Hematopoietic multipotent progenitor cell treated with erythropoietin and hydrocortisone succinate and interleukin-3 and kit ligand, for 17 days (in vitro differentiated cells): ENCODE data around the gene PRKAG2.
"Not testable (repeated sequence)": the region's sequence is repeated elsewhere in the genome, so short reads cannot be mapped to it uniquely, and the experiment has no call there.

Experiments
- DNase-seq: peaks from one replicate; pipeline ENCODE4 v3.0.0-alpha.2; 2015; ENCODE audit warnings: low spot score

PRKAG2 gene

DNA sequence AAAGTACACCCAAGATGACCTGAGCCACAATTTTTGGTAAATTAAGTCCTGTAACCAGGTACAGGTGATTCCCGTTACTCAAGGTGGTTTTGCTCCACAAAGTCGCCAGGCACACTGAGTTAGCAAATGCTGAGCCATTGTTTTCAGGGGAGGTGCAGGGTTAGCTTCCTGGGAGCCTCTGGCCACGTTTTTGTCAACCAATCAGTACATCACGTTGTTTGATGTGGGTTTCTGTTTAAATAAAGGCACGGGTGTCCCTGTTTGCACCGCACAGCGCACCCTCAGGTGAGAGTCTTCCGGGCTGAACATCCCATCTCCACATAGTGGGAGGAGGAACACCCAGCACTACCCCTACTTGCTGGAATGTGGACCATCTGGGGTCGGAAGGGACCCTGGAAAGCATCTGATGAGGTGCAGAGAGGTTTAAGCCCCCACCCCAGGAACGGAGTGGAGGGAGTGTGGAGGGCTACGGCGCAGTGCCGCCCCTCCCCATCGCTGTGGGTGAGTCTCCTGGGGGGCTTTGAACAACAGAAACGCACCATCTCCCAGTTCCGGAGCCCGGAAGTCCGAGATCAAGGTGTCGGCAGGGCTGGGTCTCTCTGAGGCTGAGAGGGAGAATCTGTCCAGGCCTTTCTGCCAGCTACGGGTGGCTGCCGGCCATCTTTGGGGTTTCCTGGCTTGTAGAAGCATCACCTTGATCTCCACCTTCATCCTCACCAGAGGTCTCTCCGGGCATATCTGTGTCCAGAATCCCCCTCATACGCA lies 42.5 kb downstream of the PRKAG2 start:
- no peak for DNase-seq

DNA sequence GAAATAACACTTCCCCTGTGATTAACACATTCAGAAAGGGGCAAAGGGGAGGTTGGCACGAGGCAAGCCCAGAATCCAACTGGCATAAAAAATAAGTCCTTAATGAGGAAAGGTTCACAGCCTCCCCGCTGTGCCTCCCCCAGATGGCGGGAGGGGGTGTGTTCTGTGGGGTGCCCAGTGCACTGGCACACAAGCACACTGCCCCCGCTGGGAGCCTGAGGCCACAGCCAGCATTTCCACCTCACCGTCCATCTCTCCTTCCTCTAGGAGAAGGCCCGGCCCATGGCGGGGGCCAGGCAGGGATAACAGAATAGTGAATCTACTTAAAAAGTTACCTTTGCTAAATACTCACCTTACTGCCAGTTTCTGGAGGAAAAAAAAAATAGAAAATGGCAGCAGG lies 43.2 kb downstream of the PRKAG2 start:
- DNase-seq, result no peak

DNA sequence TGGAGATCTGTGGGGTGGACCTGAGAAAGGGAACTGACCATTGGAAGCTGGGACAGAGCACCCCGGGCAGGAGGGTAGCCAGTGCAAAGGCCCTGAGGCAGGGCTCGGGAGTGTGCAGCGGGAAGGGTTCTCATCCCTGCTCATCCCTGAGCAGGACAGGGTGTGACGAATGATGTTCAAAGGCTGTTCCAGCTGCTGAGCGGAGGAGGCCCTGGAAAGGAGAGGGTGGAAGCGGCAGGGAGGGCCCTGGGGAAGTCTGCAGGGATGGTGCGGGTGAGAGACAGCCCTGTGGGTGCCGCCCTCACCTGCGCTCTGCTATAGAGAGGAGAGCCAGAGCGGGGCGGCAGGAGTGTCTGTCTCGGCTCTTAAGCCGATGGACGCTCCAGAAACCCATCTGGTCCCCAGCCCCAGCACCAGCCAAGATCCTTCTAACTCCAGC lies 43.7 kb downstream of the PRKAG2 start:
- no peak for DNase-seq

DNA sequence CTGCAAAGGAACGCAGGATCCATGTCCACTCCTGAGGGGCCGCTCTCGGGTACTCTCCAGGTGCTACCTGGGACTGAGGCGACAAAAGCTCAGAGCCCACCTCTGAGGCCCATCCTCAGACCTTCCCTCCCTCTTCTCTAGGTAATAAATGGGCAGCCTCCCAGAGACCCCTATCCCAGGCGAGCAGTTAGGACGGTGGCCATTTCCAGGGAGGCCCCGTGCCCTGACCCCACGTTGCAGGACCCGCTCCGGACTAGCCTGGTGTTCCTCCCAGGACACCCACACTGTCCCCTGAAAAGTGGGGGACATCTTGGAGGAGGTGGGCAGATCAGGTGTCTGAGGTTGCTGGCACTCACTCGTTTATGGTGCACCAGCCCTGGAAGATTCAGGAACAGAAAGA lies 44.3 kb downstream of the PRKAG2 start:
- no peak for DNase-seq

DNA sequence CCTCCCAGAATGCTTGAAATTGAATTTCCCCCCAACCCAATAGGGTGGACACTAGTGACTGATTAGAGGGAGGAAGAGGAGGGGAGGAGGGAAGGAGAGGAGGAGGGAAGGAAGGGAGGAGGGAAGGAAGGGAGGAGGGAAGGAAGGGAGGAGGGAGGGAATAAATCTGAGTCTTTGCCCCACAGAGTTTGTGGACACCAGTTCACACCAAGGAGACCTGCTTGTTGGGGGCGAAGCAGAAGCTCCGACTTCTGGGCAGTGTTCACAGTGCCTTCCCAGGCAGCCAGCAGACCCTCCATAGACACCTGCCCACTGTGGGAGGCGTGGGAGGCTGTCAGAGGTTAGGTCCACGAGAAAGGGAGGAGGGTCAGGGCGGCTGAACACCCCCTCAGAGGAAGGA lies 44.8 kb downstream of the PRKAG2 start:
- DNase-seq, result no peak

DNA sequence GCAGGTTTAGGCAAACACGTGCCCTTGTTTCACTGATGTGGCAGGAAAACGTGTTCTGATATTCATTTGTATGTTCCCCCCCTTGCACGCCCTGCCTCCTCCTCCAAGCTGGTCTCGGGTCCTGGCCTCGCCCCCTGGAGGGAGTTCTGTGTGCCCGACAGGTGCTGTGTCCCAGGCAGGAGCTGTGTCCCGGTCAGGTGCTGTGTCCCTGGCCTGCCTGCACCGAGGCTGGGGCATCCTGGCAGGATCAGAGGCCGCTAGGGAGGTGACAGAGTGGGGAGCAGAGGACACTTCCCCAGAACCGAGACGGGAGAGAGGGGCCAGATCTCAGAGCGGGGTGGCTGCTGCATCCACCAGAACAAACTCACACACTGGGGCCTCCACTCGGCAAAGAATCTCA lies 45.3 kb downstream of the PRKAG2 start:
- DNase-seq, result no peak

DNA sequence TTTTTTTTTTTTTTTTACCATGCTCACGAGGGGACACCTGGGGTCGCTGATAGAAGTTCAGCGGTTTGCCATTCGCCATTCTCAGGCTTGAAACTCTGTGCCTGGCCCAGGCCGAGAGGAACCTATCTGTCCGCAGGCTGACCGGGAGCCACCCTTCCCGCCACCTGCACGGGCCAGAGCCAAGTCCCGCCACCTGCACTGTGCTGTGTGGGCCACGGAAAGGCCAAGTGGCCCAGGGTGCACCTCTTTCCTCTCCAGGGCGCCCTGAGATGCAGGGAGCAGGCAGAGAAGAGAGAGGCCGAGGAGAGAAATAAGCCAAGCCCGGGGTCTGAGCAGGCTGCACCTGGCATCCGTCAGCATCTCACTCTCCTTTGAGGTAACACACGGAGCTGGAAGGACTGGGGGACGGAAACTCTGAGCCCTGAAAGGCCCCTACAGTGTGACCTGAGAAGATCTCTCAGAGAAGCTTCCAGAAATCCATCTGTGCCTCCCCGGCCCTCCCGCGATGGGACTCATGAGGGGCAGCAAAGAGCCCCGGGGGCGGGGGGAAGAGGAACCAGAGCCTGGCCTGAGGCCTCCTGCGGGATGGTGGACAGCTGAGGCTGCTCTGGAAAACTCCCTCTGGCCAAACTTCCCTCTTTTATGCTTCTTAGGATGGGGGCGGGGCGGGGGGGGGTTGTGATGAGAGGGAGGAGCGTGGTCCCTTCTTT lies 46.6 kb downstream of the PRKAG2 start:
- DNase-seq, result no peak

DNA sequence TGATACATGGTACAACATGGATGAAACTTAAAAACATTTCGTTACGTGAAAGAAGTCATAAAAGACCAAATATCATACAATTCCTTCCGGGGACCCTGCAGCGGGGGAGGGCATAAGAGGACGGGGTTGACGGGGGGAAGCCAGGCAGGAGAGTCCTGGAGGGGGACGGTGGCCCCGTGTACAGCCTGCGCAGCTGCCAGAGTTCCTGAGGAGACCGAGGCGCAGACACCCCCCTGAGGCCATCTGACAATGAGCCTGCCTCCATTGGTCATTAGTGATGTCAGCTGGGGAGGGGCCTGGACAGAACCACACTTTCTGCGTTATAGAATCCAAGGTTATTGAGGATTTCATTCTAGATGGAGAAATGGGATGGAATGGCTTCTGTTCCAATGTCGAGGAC lies 47.2 kb downstream of the PRKAG2 start:
- DNase-seq, result no peak

DNA sequence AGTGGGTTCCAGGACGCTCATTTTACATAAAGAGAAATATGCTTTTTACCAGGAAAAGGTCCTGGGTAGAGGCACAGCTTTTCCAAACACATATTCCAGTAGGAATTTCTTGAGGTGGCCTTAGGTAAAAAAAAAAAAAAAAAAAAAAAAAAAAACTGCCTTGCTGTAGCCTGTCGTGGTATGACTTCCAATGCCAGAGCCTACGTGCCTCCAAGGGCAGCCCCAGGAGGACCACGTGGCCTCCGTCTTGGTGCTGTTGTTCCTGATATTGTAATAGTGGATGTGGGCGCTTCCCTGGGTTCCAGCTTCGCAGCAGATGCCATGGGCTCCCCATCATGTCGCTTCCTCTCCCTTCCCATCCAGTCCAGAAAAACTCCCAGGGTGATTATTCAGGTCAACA lies 49.3 kb downstream of the PRKAG2 start:
- no peak for DNase-seq

DNA sequence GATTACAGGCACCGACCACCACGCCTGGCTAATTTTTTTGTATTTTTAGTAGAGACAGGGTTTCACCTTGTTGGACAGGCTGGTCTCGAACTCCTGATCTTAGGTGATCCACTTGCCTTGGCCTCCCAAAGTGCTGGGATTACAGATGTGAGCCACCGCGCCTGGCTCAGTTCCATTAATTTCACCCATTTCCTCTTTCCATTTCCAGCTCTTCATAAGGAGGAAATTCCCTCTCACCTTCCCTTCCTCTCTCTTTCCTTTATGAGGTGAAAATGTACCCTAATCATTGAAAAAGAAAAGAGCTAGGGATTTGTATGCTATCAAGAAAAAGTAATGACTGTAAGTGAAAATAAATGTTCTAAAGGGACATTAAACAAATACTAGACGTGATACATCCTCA lies 50.6 kb downstream of the PRKAG2 start:
- DNase-seq, result not testable (repeated sequence)

DNA sequence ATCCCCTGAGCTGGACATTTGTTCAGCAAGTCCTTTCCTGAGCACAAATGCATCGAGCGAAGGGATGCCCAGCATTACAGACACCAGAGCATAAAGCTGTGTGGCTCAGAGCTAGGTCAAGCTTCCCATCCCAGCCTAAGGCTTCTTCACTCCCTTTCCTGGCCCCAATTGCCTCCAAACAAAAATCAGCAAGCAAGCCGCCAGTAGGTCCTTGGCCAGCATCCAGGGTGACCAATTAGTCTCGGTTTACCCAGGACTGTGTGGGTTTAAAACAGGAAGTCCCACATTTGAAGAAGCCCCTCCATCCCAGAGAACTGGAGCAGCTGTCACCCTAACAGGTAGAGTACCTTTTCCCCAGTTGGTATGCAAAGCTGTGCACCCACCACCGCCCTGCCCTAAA lies 51.2 kb downstream of the PRKAG2 start:
- DNase-seq, result no peak

DNA sequence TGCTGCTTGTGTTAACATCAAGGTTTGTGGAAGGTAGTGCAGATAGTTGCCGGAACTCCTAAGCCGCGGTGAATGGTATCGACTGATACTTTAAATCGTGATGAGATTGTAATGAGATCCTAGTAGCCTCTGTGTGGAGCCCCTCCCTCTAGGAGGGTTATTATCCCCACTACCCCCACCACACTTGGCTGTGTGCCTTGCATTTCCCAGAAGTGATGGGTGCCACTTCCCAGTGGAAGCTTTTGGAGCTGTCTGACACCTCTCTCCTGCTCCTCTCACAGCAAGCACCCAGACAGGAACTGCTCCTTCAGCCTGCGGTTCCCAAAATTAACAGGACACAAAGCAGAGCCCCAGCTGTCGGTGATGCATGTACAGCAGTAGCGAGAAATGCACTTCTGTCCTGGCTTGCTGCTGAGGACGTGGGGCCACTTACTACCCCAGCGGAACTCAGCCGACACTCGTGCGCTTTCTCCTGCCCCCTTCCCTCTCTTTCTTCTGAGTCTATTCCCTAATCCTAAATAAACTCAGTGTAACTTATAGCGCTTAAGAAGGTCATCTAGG lies 52.5 kb downstream of the PRKAG2 start:
- no peak for DNase-seq

DNA sequence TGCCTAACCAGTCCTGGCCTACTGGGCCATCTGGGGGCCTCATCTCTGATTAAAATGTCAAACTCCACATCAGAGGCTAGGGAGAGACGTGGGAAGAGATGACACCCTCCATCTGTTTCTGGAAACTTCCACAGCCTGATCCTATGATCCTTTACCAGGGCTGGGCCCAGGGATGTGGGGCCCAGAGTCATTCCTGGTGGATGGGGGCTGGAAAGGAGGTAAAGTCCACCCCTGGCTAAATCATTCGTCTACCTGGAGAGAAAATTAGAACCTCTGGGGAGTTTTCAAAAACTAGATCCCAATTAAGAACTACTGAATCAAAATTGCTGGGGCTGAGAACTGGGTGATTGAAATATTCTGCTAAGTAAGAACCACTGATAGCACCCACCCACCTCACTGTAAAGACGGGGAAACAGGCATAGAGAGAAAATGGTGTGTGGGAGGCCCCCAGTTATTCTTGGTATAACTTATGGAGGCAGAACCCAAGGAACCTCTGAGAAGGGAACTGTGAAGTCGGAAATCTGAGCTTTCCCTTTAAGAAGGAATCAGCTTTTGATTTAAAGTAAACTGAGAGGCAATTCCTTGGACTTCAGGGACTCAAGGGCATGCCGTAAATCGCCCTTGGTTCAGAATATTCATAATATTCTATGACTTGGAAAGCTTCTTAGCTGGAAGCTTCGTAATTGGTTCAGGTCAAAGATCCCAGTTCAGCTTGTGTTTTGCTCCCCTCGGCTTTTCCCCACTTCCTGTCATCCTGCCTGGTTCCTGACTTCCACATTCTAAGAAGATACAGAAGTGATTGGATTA lies 53.1 kb downstream of the PRKAG2 start:
- no peak for DNase-seq

DNA sequence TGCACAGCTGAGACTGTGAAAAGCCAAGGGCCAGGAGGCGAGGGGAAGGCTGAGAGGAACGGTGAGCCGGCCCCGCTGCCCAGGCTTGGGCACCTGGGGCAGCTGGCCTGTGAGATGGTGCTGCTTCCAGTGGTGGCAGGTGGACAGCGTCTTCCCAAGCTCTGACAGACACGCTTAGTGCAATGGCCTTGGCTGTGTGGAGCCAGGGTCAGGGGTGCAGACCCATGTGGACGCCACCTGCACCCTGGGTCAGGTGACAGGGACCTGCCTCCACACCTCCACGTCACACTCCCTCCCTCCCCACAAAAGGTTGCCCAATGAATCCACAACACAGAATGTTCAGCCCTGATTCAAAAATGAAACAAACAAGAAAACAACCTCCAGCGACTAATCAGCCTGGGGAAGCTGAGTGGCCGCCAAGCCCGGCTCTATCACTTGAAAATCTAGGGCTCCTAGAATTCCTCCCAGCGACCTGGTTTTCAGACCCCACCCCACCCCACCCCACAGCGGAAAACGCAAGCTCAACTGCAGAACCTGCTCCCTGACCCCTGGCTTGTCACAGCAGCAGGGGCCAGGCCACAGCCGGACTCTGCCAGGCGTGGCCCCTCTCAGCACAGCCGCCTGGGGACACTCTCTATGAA lies 54.3 kb downstream of the PRKAG2 start:
- no peak for DNase-seq

DNA sequence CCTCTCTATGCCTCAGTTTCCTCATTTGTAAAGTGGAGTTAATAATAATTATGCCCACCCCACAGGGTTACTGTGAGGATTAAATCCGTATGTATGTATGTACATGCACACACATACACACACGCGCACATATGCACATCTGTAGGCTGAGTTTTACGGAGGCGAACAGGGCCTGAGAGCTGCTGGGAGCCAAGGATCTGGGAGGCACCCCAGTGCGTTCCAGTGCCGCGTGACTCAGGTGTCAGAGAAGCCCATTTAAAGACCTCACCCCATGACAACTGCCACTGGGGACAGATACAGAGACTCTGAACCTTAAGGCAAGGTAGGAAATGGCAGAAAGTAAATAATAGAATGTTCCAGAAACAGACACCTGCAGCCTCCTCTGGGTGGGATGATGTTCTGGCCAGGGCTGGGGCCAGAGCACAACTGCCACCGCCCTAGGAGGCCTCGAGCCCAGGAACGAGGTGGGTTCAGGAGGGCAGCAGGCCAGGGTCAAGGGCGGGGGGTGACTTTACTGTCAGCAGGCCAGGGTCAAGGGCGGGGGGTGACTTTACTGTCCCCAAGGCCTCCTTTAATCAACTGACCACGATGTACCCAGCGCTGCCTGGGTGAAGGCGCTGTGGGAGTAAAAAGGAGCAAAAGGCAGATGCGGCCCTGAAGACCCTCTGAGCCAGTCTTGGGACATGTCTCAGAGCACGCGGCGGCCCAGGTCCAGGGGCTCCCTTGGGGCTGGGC lies 54.9 kb downstream of the PRKAG2 start:
- no peak for DNase-seq

DNA sequence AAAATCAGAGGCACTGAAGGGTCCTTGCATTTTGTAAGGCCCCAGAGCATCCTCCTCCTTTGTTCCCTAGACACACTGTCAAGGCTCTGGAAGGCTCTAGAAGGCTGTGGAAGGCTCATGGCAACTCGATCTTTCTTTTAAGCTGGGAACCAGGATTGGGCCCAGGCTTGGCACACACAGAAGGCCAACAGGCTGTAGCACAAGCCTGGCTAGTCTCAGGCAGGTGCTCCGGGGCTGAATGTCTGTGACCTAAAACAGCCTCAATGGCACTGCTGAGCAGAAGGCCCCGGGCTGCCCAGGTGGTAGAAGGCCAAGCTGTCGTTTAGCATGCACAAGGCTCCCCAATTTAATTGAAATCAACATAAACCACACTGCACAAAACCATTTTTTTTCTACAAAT lies 55.7 kb downstream of the PRKAG2 start:
- DNase-seq, result no peak

DNA sequence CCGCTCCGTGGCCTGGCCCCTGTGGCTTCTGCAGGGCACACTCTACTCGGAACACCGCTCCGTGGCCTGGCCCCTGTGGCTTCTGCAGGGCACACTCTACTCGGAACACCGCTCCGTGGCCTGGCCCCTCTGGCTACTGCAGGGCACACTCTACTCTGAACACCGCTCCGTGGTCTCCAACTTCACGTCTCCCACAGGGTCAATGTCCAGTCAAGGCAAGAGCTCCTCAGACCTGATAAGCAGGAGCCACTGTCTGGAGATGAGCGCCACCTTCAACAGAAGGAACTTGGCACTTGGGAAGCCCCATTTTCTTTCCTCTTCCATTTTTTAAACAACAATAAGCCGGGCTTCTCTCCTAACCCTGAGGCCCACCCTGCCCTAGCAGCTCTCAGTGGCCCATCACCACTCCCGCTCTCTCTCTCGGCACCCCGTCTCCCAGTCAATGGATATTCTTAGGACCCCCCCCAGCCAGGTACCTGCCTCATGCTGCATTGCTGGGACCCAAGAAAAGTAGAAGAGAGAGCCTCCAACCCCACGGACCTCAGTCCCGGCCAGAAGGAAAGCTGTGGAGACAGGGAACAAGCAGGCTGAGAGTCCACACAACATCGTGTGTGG lies 56.3 kb downstream of the PRKAG2 start:
- DNase-seq, result no peak

DNA sequence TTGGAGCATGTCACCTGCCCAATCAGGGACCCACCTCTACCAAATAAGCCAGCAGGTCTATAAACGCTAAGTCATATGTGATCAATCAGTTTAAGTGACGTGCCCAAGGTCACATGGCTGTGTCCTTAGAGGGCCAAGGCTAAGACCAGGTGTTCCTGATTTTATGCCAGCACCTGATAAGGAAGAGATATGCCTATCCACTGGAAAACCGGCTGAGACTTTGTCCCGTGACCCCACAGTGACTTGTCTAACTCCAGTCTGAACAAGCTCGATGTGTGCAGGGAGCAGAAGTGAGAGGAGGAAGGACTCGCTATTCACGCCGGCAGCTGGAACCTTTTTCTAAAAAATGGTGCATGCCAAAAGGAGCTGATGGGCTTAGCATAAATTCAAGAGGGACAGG lies 57.0 kb downstream of the PRKAG2 start:
- no peak for DNase-seq

DNA sequence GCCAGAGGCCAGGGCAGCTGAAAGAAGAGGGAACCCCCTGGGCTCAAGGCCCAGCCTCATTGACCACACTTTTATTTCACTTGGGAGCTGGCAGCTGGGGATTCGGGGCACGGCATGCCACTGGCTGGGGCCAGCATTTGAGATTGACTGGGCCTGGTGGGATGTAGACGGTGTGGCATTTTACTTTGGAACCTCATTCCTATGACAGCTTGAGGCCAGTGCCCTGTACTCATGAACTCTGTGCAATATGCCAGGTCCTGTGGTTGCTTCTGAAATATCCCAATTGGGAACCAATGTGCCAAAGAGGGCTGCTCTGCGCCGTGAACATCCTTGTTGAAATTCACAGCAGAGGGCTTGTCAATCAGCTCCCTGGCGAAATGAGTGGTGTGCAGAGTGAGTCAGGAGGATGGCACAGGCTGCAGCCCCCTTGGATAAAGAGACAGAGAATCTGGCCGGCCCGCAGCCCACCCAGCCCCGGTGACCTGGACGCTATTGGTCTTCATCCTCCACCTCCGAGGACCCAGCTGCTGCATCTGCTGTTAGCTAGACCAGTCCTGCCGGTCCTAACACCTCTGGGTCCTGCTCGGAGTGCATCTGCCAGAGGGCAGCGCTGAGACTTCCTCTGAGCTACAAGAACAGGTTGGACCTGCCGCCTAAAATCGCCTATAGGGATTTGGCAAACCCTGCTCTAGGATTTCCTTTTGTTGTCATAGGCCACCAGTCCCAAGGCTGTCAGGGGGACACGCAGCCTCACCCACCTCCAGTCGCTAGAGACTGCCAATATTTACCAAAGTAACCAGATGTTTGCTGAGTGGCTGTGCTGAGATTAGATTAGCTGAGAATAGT lies 58.0 kb downstream of the PRKAG2 start:
- no peak for DNase-seq
